Globus pallidus (tissue), 1 donor: Measurements from ENCODE around the gene CYB561D1.

Source experiments
- DNase-seq: peaks from one replicate; pipeline ENCODE4 v3.0.0-alpha.2; 2015; ENCODE audit warnings: low spot score

CYB561D1 gene

GRCh38 chr1:109530457-109531087 is 36.7 kb downstream of the CYB561D1 start:
- peak; percentile 73 for DNase-seq

GRCh38 chr1:109531380-109531779 is 37.5 kb downstream of the CYB561D1 start:
- DNase-seq = no peak

GRCh38 chr1:109531826-109532364 is 38.0 kb downstream of the CYB561D1 start:
- no peak for DNase-seq

- DNase-seq = peak; percentile 83
Observed at GRCh38 chr1:109532365-109533136, 38.7 kb downstream of the CYB561D1 start.

GRCh38 chr1:109534307-109534858 is 40.5 kb downstream of the CYB561D1 start:
- no peak for DNase-seq

GRCh38 chr1:109535481-109535880 is 41.6 kb downstream of the CYB561D1 start:
- DNase-seq = no peak

GRCh38 chr1:109535971-109536491 is 42.1 kb downstream of the CYB561D1 start:
- peak; percentile 71 for DNase-seq

- no peak for DNase-seq
Observed at GRCh38 chr1:109537450-109538178, 43.7 kb downstream of the CYB561D1 start.

GRCh38 chr1:109538827-109539555 is 45.1 kb downstream of the CYB561D1 start:
- DNase-seq = no peak

- no peak for DNase-seq
Observed at GRCh38 chr1:109539676-109540075, 45.8 kb downstream of the CYB561D1 start, which contains the start of gene GPR61. TSS of gene GPR61 (plus strand) at chr1:109539872. CDS start at chr1:109543023, 3,151 bp downstream.

- no peak for DNase-seq
Observed at GRCh38 chr1:109541102-109541501, 47.2 kb downstream of the CYB561D1 start.

- no peak for DNase-seq
Observed at GRCh38 chr1:109542657-109543056, 48.8 kb downstream of the CYB561D1 start.

- DNase-seq = no peak
Observed at GRCh38 chr1:109543283-109543987, 49.5 kb downstream of the CYB561D1 start.

- DNase-seq = no peak
Observed at GRCh38 chr1:109543988-109544735, 50.3 kb downstream of the CYB561D1 start.

- DNase-seq = peak; percentile 91
Observed at GRCh38 chr1:109546311-109547109, 52.6 kb downstream of the CYB561D1 start.

GRCh38 chr1:109547463-109548320 is 53.8 kb downstream of the CYB561D1 start:
- DNase-seq = no peak

- DNase-seq = peak; percentile 97
Observed at GRCh38 chr1:109548321-109549267, 54.7 kb downstream of the CYB561D1 start, which contains the start of gene GNAI3. TSS of gene GNAI3 (plus strand) at chr1:109548615. CDS start at chr1:109548721, 106 bp downstream.
